ENCODE results near the gene NHEJ1.

GRCh38 chr2:219081096-219081495 is 79.5 kb downstream of the NHEJ1 start:
- TF ChIP-seq CTCF (IDR thresholded peaks at IDR 0.05; ENCODE audit: insufficient read depth, low read length, poor library complexity, severe bottlenecking) (no peak), EZH2phosphoT487 (conservative IDR thresholded peaks at IDR 0.05; ENCODE audit: low read length) (no peak)
